GM20431 (cell line): Measurements from ENCODE around the gene PSENEN.
"Not testable (repeated sequence)": the region's sequence is repeated elsewhere in the genome, so short reads cannot be mapped to it uniquely, and the experiment has no call there.

Experiments used
- in situ Hi-C: fragments of 300-500 bp; cut with MseI, MboI; formaldehyde crosslinking; loops from one replicate; pipeline ENCODE4 v1.15.0; 2020; ENCODE audit warnings: low sequenced_read_pairs; ENCODE audit not compliant: unreplicated experiment

PSENEN gene

GRCh38 chr19:35717665-35718344 lies 27.6 kb upstream of the PSENEN start, which contains the start of gene KMT2B:
Gene KMT2B, plus strand, starts transcription at chr19:35718003. Its CDS starts 16 bp downstream, at chr19:35718019.
- in situ Hi-C loops: no loop called here

GRCh38 chr19:35718345-35719041 lies 27.0 kb upstream of the PSENEN start:
- in situ Hi-C loops: no loop called here

- in situ Hi-C loops: no loop called here
Measured at GRCh38 chr19:35719402-35720162, 25.9 kb upstream of the PSENEN start.

GRCh38 chr19:35720163-35720524 lies 25.3 kb upstream of the PSENEN start:
- in situ Hi-C loops: no loop called here

GRCh38 chr19:35720648-35721047 lies 24.8 kb upstream of the PSENEN start:
- in situ Hi-C loops: no loop called here

GRCh38 chr19:35721374-35721773 lies 24.1 kb upstream of the PSENEN start:
- in situ Hi-C loops: no loop called here

GRCh38 chr19:35722461-35722860 lies 23.0 kb upstream of the PSENEN start:
- in situ Hi-C loops: no loop called here

- in situ Hi-C loops: no loop called here
Measured at GRCh38 chr19:35722897-35723296, 22.6 kb upstream of the PSENEN start.

- in situ Hi-C loops: no loop called here
Measured at GRCh38 chr19:35723671-35724070, 21.8 kb upstream of the PSENEN start.

GRCh38 chr19:35724132-35724531 lies 21.3 kb upstream of the PSENEN start:
- in situ Hi-C loops: not testable (repeated sequence)

GRCh38 chr19:35724560-35724959 lies 20.9 kb upstream of the PSENEN start:
- in situ Hi-C loops: no loop called here

GRCh38 chr19:35725216-35725861 lies 20.1 kb upstream of the PSENEN start:
- in situ Hi-C loops: no loop called here

- in situ Hi-C loops: no loop called here
Measured at GRCh38 chr19:35727053-35727955, 18.1 kb upstream of the PSENEN start.

- in situ Hi-C loops: no loop called here
Measured at GRCh38 chr19:35727956-35728706, 17.3 kb upstream of the PSENEN start.

GRCh38 chr19:35729021-35729420 lies 16.4 kb upstream of the PSENEN start:
- in situ Hi-C loops: no loop called here

GRCh38 chr19:35729763-35730162 lies 15.7 kb upstream of the PSENEN start:
- in situ Hi-C loops: no loop called here

- in situ Hi-C loops: no loop called here
Measured at GRCh38 chr19:35730326-35730725, 15.1 kb upstream of the PSENEN start.

GRCh38 chr19:35731353-35731752 lies 14.1 kb upstream of the PSENEN start:
- in situ Hi-C loops: no loop called here
